Kidney glomerular epithelial cell (primary cell): Measurements from ENCODE around the gene FGGY.
"Not testable (repeated sequence)": the region's sequence is repeated elsewhere in the genome, so short reads cannot be mapped to it uniquely, and the experiment has no call there.

ENCODE experiments used
- DNase-seq: peaks from one replicate; lab custom pipeline; 2025; lab: John Stamatoyannopoulos, UW

The FGGY gene

DNA sequence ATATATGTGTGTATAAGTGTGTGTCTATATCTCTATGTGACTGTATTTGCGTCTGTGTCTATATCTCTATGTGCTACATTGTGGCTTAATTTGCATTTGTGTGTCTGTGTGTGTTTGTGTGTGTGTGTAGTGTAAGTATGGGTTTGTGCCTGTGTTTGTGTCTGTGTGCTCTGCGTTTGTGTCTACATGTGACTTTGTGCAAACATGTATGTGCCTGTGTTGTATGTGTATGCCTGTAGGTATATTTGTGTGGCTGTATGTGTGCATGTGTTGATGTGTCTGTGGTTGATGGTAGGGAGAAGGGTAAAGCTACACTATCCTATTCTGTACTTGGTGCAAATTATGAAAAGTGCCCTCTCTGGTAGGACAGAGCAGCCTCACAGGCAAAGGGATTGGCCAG, 7.3 kb upstream of the FGGY start:
- DNase-seq: no peak

GRCh38 chr1:59290193-59290949, 6.5 kb upstream of the FGGY start:
- peak; percentile 33 for DNase-seq

DNA sequence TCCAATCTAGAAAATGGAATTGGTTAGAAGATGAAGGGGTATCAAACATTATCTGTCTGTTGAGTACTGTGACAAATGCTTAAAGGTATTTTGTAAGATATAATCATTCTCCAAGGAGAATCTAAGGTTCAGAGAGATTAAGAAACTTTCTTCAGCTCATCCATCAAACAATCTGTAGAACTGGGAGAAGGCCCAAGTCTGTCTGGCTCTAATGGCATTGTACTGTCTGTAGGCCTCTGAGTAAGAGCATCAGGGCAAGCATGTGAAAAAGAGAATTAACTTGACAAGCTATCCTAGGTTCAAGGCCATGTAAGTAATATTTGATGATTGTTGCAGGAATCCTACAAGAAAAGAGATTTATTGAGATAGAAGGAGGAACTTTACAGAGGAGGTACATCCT, 5.3 kb upstream of the FGGY start:
- DNase-seq: no peak

- no peak for DNase-seq
Measured at GRCh38 chr1:59292562-59292961, 4.3 kb upstream of the FGGY start.

- no peak for DNase-seq
Measured at GRCh38 chr1:59293206-59293605, 3.7 kb upstream of the FGGY start.

GRCh38 chr1:59293849-59294248, 3.0 kb upstream of the FGGY start:
- no peak for DNase-seq

DNA sequence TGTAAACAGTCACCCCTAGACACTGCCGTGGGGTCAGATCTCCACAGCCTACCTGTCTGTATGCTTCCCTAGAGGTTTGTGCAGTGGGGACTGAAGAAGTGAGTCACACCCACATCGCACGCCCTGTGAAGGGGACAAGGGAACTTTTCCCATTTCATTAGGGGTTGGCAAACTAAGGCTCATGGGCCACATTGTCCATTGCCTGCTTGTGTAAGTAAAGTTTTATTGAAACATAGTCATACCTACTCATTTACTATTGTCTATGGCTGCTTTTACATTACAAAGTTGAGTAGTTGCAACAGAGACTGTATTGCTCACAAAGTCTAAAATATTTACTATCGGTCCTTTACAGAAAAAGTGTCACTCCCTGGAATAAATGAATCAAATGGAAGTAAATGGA, 2.5 kb upstream of the FGGY start:
- DNase-seq: no peak

- no peak for DNase-seq
Measured at GRCh38 chr1:59295618-59296017, 1.3 kb upstream of the FGGY start.

- DNase-seq: no peak
Measured at GRCh38 chr1:59298026-59298583, 1.2 kb downstream of the FGGY start.

GRCh38 chr1:59298710-59299346, 1.9 kb downstream of the FGGY start:
- no peak for DNase-seq

GRCh38 chr1:59299670-59300069, 2.8 kb downstream of the FGGY start:
- not testable (repeated sequence) for DNase-seq

DNA sequence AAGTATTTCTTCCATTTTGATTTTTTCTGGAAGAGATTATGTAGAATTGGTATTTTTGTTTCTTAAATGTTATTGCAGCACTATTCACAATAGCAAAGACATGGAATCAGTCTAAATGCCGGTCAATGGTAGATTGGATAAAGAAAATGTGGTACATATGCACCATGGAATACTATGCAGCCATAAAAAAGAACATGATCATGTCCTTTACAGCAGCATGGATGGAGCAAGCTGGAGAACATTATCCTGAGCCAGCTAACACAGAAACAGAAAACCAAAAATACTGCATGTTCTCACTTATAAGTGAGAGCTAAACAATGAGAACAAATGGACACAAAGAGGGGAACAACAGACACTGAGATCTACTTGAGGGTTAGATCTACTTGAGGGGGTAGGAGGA, 5.4 kb downstream of the FGGY start:
- no peak for DNase-seq

GRCh38 chr1:59302871-59303270, 6.0 kb downstream of the FGGY start:
- DNase-seq: no peak

DNA sequence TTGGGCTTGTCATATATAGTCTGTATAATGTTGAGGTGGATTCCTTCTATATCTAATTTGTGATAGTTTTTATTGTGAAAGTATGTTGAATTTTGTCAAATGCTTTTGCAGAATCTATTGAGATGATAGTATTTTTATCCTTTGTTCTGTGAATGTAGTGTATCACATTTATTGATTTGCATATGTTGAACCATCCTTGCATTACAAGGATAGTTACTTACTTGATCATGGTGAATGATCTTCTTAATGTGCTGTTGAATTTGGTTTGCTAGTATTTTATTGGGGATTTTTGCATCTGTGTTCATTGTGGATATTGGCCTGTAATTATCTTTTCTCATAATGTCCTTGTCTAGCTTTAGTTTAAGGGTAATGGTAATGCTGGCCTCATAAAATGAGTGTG, 8.3 kb downstream of the FGGY start:
- no peak for DNase-seq

DNA sequence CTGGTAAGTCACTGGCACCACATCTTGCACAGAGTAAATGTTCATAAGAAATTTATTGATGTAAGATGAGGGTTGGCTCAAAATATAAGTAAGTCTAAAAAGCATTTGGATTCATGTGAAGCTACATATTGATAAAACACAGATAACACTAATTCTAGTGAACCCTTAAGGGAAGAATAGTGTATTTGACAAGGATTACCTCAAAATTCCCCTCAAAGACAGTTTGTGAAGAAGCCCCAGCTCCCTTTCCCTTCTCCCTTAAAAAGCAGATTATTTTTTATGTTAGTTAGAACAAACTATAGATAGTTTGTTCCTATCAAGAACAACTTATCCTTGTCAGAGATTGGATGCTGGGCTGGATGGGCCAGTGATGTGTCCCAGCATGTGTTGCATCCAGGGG, 10.7 kb downstream of the FGGY start:
- DNase-seq: no peak

- no peak for DNase-seq
Measured at GRCh38 chr1:59308839-59309238, 11.9 kb downstream of the FGGY start.

- no peak for DNase-seq
Measured at GRCh38 chr1:59309392-59309791, 12.5 kb downstream of the FGGY start.

DNA sequence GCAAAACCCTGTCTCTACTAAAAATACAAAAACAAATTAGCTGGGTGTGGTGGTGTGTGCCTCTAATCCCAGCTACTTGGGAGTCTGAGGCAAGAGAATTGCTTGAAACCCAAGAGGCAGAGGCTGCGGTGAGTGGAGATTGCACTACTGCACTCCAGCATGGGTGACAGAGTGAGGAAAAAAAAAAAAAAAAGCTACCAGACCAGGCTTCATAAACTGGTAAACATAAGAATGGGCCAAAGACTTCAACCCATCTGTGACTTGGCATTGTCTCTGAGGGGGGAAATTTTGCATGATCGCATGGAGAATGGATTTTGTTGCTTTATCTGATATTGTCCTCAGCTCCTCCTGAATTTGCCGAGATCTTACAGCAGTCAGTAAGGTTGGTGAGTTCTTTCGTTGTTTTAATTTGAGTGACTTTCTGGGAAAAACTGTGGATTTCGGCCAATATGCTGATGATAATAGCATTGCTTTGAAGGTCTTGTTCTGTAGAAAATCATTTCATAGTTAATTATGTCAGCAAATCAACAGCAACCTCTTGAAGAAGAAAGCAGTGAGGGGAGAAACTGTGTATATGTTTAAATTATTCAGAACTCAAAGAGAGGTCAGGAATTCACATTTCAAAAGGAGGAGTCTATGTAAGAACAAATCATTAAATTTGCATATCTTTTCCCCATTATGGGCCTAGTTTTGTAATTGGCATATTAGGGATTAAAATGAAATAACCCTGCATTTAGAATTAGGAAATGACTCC, 13.1 kb downstream of the FGGY start:
- no peak for DNase-seq

- no peak for DNase-seq
Measured at GRCh38 chr1:59310549-59311250, 13.8 kb downstream of the FGGY start.

GRCh38 chr1:59314776-59315528, 18.1 kb downstream of the FGGY start:
- DNase-seq: no peak
